ENCODE data around the gene CEACAM4.

Gene CEACAM4

DNA sequence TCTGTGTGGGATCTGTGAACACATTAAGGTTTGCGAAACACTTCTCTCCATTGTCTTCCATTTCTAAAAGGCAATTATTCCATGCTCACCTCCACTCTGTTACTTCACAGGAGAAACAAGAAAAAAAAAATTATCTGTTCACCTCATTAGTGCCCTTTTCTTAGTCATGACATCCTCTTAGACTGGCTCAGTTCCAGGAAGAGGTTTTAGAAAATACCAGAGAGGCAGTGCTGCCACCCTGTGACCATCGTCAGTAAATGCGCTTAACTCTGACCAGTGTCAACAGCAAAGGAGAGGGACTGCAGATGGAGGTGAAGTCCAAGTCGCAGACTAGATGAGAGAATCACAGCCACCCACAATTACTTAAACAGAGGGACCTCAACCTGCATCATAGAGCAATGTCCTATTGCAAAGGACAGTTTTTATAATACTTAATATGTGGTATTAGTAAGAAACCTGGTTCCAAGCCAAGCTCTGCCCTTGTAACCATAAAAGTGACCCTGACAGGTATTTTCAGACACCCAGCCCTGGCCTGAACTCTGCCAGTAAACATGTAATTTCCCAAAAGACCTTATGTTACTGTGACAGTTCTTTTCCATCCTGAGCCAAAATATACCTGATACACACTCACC, 31.5 kb downstream of the CEACAM4 start:
- no peak for DNase-seq (ENCODE audit: low spot score)
- no peak overlapping the region for H3K27ac ChIP-seq
- no peak overlapping the region for H3K4me3 ChIP-seq
- TF ChIP-seq, protein P1, sequence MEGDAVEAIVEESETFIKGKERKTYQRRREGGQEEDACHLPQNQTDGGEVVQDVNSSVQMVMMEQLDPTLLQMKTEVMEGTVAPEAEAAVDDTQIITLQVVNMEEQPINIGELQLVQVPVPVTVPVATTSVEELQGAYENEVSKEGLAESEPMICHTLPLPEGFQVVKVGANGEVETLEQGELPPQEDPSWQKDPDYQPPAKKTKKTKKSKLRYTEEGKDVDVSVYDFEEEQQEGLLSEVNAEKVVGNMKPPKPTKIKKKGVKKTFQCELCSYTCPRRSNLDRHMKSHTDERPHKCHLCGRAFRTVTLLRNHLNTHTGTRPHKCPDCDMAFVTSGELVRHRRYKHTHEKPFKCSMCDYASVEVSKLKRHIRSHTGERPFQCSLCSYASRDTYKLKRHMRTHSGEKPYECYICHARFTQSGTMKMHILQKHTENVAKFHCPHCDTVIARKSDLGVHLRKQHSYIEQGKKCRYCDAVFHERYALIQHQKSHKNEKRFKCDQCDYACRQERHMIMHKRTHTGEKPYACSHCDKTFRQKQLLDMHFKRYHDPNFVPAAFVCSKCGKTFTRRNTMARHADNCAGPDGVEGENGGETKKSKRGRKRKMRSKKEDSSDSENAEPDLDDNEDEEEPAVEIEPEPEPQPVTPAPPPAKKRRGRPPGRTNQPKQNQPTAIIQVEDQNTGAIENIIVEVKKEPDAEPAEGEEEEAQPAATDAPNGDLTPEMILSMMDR (IDR thresholded peaks at IDR 0.05): no peak

DNA sequence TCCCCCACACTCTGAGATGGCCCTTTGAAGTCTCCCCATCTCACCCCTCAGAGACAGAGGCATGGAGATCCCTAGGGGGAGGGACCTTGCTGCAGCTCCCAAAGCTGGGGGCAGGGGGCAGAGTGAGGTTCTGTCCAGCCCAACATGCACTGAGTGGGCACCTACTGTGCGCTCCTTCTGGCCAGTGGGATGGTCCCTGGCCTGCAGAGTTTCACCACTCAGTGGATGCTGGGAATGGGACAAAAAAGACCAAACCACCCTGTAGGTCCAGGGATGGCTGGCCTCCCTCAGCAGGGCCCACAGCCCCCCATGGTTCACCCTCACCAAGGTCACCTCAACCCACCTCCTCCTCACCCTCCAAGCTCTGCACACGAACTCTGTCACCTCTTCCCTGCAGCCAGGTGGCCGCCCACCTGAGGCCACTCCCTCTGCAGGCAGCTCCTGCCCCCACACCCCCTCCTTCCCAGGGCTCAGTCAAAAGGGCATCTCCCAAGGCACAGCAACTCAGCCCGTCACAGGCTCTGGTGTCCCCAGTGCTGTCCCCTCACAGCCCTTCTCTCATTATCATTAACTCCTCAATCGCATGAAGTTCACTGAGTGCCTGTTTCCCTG, 34.8 kb downstream of the CEACAM4 start:
- Histone ChIP-seq H3K27ac (no peak overlapping the region), H3K4me3 (no peak overlapping the region)
- TF ChIP-seq, protein P1 (IDR thresholded peaks at IDR 0.05): no peak
- no peak for DNase-seq (ENCODE audit: low spot score)

DNA sequence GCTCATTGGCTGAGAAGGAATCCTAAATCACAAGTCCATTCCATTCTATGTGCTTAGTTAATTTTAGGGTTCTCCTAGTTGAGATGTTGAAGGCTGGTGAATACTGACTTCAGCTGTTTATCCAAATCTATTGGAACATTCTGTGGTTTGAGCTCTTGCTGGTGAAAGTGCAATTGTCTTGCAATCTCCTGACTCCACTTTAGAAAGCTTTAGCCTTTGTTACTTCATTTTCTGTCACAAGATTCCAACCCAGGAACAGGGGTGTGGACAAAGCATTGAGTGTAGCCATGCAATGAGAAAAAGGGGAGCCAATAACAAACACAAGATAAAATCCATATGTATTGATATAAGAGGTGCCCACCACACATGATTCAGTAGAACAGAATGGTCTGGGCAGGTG, 35.9 kb downstream of the CEACAM4 start:
- TF ChIP-seq, protein P1 (IDR thresholded peaks at IDR 0.05): no peak
- no peak for DNase-seq (ENCODE audit: low spot score)
- Histone ChIP-seq H3K27ac (no peak overlapping the region), H3K4me3 (no peak overlapping the region)

DNA sequence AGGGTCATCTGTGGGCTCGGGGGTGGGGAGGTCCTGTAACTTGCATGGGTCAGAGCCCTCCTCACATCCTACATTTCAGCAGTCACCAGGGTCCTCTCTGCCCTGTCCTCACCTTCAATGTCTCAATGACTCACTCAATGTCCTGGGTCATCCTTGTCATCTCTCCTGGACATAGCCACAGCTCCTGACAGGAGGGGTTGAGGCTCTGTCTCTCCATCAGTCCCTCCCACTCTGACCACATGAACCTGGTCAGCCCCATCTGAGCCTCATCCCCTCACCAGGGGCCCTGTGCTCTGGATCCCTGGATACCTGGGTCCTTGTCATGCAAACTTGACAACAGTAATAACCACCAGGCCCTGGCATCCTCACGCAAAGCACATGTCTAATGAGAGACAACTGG, 37.5 kb downstream of the CEACAM4 start:
- Histone ChIP-seq H3K27ac (no peak overlapping the region), H3K4me3 (no peak overlapping the region)
- DNase-seq (ENCODE audit: low spot score): no peak
- TF ChIP-seq, protein P1 (IDR thresholded peaks at IDR 0.05): no peak

DNA sequence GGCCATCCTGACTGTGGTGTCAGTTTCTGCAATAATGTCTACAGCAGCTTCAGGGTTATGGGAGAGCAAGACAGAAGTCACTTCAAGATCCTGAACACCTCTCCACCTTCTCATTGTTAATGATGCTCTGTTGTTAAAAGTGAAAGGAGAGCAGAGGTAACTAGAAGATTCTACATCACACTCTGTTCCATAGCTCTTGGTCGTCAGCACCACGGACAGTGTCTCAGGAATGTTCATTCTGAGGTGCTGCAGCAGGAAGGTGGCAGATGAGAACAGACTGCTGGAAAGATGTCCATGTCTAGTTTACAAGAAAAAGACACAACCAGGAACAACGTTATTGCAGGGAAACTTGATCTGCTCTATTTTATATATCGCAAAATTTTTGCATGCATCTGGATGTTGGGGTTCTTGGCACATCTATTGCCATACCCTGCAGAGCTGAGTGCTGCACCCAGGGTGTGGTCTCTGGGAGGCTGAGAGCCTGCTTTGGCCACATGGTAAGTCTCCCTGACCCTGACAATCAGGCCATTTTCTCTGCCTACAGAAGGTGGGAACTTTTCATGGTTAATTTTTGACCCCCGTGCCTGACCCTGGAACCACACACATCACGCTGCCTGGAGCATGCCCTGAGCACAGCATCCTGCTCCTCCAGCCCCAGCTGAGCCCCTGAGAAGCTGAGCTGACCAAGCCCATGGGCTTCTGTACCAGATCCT, 38.2 kb downstream of the CEACAM4 start:
- TF ChIP-seq, protein P1 (IDR thresholded peaks at IDR 0.05): no peak
- Histone ChIP-seq H3K4me3 (no peak overlapping the region), H3K27ac (no peak overlapping the region)
- DNase-seq (ENCODE audit: low spot score): no peak

DNA sequence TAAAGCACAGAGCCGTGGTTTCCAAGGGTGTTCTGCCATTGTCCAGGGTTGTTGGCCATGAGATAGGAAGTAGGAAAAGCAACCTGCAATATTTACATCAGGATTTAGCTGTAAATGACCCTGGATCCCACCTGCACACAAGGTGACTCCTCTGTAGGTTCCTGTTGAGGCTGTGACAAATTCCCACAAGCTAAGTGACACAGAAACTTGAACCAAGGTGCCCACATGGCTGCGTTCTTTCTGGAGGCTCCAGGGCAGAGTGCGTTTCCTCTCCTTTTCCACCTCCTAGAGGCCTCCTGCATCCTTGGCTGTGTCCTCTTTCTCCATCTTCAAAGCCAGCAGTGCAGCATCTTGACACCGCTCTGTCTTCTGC, 39.0 kb downstream of the CEACAM4 start:
- Histone ChIP-seq H3K4me3 (no peak overlapping the region), H3K27ac (no peak overlapping the region)
- TF ChIP-seq, protein P1 (IDR thresholded peaks at IDR 0.05): no peak
- no peak for DNase-seq (ENCODE audit: low spot score)

Data from coronary artery (tissue), 2 donors.